ENCODE data around the gene PTPRU. TPM values are rescaled to one million over a fixed set of nuclear protein-coding genes. Genes with fewer than 3 reads are reported as not detected.

The PTPRU gene
- total RNA-seq, 4 donors from 2014 or later: 15.0 to 46.7 (median 29.0) TPM

DNA sequence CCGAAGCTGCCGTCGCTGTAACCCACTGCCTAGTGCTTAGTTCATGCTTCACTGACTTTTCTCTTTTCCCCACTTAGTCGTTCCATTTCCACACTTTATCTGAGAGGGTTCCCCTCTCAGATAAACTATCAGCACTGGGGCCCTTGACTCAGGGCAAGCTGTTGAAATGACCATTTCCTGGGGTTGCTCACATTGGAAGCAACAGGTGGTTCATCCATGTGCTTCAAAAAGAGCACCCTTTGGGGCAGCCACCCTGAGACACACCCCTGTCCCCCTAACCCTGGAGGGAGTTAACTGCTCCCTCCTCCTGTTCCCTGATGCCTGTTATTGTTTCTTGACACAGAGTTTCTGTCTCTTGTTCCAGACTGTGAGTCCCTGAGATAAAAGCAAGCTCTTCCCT is 107.2 kb downstream of the PTPRU start:
- WGBS: 82% methylated on average over 4 of the region's 4 CpGs
- TF ChIP-seq POLR2A (IDR thresholded peaks at IDR 0.05) (no peak), EP300 (IDR thresholded peaks at IDR 0.05) (no peak), POLR2AphosphoS5 (IDR thresholded peaks at IDR 0.05) (no peak)
- TF ChIP-seq, protein P1, sequence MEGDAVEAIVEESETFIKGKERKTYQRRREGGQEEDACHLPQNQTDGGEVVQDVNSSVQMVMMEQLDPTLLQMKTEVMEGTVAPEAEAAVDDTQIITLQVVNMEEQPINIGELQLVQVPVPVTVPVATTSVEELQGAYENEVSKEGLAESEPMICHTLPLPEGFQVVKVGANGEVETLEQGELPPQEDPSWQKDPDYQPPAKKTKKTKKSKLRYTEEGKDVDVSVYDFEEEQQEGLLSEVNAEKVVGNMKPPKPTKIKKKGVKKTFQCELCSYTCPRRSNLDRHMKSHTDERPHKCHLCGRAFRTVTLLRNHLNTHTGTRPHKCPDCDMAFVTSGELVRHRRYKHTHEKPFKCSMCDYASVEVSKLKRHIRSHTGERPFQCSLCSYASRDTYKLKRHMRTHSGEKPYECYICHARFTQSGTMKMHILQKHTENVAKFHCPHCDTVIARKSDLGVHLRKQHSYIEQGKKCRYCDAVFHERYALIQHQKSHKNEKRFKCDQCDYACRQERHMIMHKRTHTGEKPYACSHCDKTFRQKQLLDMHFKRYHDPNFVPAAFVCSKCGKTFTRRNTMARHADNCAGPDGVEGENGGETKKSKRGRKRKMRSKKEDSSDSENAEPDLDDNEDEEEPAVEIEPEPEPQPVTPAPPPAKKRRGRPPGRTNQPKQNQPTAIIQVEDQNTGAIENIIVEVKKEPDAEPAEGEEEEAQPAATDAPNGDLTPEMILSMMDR (IDR thresholded peaks at IDR 0.05): no peak
- DNase-seq (ENCODE audit: low spot score in 2 of 2): no peak

GRCh38 chr1:29343908-29344307 is 107.6 kb downstream of the PTPRU start:
- peaks cover 30% of the 10 kb centered on the region for H3K27me3 ChIP-seq
- TF ChIP-seq POLR2AphosphoS5 (IDR thresholded peaks at IDR 0.05) (no peak), EP300 (IDR thresholded peaks at IDR 0.05) (no peak), POLR2A (IDR thresholded peaks at IDR 0.05) (no peak)
- TF ChIP-seq, protein P1 (IDR thresholded peaks at IDR 0.05): no peak
- no peaks in the 10 kb centered on the region for H3K36me3 ChIP-seq
- no peak for DNase-seq (ENCODE audit: low spot score in 2 of 2)
- H3K27ac ChIP-seq: no peak overlapping the region
- no peaks in the 10 kb centered on the region for H3K4me1 ChIP-seq
- 83% methylated on average over 10 of the region's 10 CpGs for WGBS
- H3K9me3 ChIP-seq: no peaks in the 10 kb centered on the region
- H3K4me3 ChIP-seq: no peak overlapping the region

More for the DNA sequence above, 107.2 kb downstream of the PTPRU start:
- Histone ChIP-seq H3K36me3 (no peaks in the 10 kb centered on the region), H3K9me3 (no peaks in the 10 kb centered on the region), H3K4me3 (no peak overlapping the region), H3K27me3 (peaks cover 30% of the 10 kb centered on the region), H3K27ac (no peak overlapping the region), H3K4me1 (no peaks in the 10 kb centered on the region)

DNA sequence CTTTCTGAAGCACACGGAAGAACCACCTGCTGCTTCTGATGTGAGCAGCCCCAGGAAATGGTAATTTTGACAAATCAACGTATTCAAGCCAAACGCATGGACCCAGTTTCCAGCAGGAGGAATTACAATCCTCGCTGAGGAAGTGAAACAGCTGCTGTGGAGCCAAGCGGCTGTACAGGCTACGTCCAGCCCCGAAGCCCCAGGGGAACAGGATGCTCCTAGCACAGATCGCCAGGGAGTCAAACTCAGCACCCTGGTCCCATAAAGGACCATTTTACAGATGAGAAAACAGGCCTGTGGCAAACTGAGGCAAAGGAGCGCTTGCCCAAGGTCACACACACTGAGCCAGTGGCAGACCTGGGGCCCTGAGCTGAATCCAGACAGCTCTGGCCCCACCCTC is 108.0 kb downstream of the PTPRU start:
- Histone ChIP-seq H3K36me3 (no peaks in the 10 kb centered on the region), H3K4me3 (no peak overlapping the region), H3K4me1 (no peaks in the 10 kb centered on the region), H3K9me3 (no peaks in the 10 kb centered on the region), H3K27me3 (peaks cover 30% of the 10 kb centered on the region), H3K27ac (no peak overlapping the region)
- 50% methylated on average over 7 of the region's 9 CpGs for WGBS
- DNase-seq (ENCODE audit: low spot score in 2 of 2): no peak
- no peak for TF ChIP-seq POLR2AphosphoS5 (IDR thresholded peaks at IDR 0.05)

DNA sequence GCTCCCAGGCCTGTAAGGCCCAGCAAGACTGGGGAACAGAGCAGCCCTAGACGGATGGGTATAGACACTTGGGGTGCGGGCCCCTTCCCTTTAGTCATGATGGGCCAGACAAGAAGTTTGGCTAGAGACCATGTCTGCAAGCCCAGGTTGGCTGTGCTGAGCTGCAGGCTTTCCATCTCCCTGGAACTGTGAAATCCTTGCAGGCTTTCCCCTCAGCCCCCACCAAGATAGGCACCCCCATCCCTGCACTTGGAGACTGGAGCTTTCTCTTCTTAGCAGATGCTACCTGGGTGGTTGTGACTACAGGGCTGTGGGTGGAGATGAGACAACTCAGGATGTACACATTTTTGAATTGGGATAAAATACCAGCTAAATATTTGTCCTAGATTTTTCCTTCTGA is 110.3 kb downstream of the PTPRU start:
- TF ChIP-seq, protein P1 (IDR thresholded peaks at IDR 0.05): no peak
- no peak for TF ChIP-seq POLR2AphosphoS5 (IDR thresholded peaks at IDR 0.05)
- no peak for DNase-seq (ENCODE audit: low spot score in 2 of 2)
- Histone ChIP-seq H3K4me3 (no peak overlapping the region), H3K36me3 (no peaks in the 10 kb centered on the region), H3K27ac (no peak overlapping the region), H3K9me3 (no peaks in the 10 kb centered on the region), H3K4me1 (no peaks in the 10 kb centered on the region), H3K27me3 (peaks cover 43% of the 10 kb centered on the region)
- WGBS: no CpG with 5 or more reads among the region's 2 CpGs

DNA sequence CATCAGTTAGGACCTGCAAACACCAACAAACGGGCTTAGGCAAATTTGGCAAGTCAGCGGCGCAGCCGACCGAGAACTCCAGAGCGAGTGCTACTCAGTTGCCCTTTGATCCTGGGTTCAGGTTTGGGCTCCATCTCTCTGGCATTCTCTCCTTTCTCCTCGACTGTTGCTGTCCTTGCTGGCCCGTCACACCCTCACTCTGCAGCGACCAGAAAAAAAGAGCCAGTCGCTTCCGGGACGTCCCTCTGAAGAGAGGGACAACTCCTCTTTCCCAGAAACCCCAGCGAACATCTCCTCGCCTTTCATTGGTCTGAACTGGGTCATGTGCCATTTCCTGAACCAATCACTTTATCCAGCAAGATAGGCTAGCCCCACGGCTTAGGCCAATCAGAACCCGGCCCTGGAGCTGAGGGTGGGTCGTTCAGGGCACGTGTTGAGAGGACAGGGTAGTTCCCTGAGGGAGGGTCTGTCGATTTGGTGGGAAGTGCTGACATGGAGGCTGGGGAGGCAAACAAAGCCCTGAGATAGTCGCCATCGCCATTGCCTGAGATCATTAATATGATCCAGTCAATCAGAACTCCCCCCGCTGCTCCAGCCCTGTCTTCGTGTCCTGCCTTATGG is 113.7 kb downstream of the PTPRU start:
- H3K36me3 ChIP-seq: no peaks in the 10 kb centered on the region
- H3K4me1 ChIP-seq: peaks cover 6% of the 10 kb centered on the region
- DNase-seq (ENCODE audit: low spot score in 2 of 2): no peak
- no peak overlapping the region for H3K4me3 ChIP-seq
- no peak overlapping the region for H3K27ac ChIP-seq
- TF ChIP-seq POLR2AphosphoS5 (IDR thresholded peaks at IDR 0.05) (no peak), EP300 (IDR thresholded peaks at IDR 0.05) (no peak), POLR2A (IDR thresholded peaks at IDR 0.05) (no peak)
- TF ChIP-seq, protein P1 (IDR thresholded peaks at IDR 0.05): no peak
- 86% methylated on average over 23 of the region's 23 CpGs for WGBS
- H3K9me3 ChIP-seq: no peaks in the 10 kb centered on the region
- H3K27me3 ChIP-seq: peaks cover 25% of the 10 kb centered on the region

All from suprapubic skin (tissue), 4 donors.